Stimulated activated CD4-positive, alpha-beta T cell treated with anti-CD3 and anti-CD28 coated beads, Interleukin-4, amount 100 ng/mL, for 24 hours (primary cell): Measurements from ENCODE around the gene CRADD.
"Not testable (repeated sequence)": the region's sequence is repeated elsewhere in the genome, so short reads cannot be mapped to it uniquely, and the experiment has no call there.

Source experiments
- DNase-seq: peaks from one replicate; pipeline ENCODE4 v3.0.0-alpha.2; 2020

Gene CRADD

GRCh38 chr12:93882763-93883162 is 205.6 kb downstream of the CRADD start:
- no peak for DNase-seq

GRCh38 chr12:93883436-93884154 is 206.4 kb downstream of the CRADD start:
- no peak for DNase-seq

- DNase-seq, result no peak
Observed at GRCh38 chr12:93884794-93885460, 207.8 kb downstream of the CRADD start.

- not testable (repeated sequence) for DNase-seq
Observed at GRCh38 chr12:93885973-93886532, 208.9 kb downstream of the CRADD start.

- DNase-seq, result no peak
Observed at GRCh38 chr12:93886533-93887511, 209.6 kb downstream of the CRADD start.

GRCh38 chr12:93888964-93889363 is 211.8 kb downstream of the CRADD start:
- DNase-seq, result no peak

- no peak for DNase-seq
Observed at GRCh38 chr12:93889516-93890212, 212.5 kb downstream of the CRADD start.

- no peak for DNase-seq
Observed at GRCh38 chr12:93892423-93893268, 215.5 kb downstream of the CRADD start.

GRCh38 chr12:93894391-93895088 is 217.4 kb downstream of the CRADD start:
- DNase-seq, result no peak

- no peak for DNase-seq
Observed at GRCh38 chr12:93895089-93895445, 217.9 kb downstream of the CRADD start.

- no peak for DNase-seq
Observed at GRCh38 chr12:93896427-93896826, 219.3 kb downstream of the CRADD start.

- no peak for DNase-seq
Observed at GRCh38 chr12:93896952-93897351, 219.8 kb downstream of the CRADD start.

GRCh38 chr12:93901739-93902138 is 224.6 kb downstream of the CRADD start:
- DNase-seq, result no peak

GRCh38 chr12:93902192-93902591 is 225.0 kb downstream of the CRADD start:
- DNase-seq, result no peak

- no peak for DNase-seq
Observed at GRCh38 chr12:93902736-93903562, 225.8 kb downstream of the CRADD start.

GRCh38 chr12:93904124-93904523 is 226.9 kb downstream of the CRADD start:
- no peak for DNase-seq

GRCh38 chr12:93908264-93908663 is 231.1 kb downstream of the CRADD start:
- DNase-seq, result no peak

GRCh38 chr12:93908846-93909567 is 231.8 kb downstream of the CRADD start:
- DNase-seq, result no peak

GRCh38 chr12:93911396-93911795 is 234.2 kb downstream of the CRADD start:
- no peak for DNase-seq
